ENCODE data around the gene OAT.

Gene OAT

DNA sequence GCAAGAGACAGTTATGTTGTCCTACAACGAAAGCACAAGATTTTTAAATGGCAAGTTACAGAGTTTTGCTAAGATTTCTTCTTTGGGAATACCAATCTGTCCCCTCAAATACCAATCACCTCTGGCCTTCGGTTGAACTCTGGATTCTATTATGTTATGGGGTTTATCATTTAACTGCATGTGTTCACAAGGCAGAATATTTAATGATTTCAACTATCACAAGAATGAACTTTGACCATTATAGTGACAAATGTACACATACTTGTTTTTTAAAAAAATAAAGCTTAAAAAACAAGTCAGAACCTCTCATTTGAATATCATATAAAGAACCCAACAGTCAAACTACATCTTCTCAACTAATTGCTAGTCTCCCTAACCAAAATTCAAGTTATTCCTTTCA, 11.3 kb downstream of the OAT start:
- Mint-ChIP-seq H3K9me3 (no peaks in the 10 kb centered on the region), H3K4me1 (no peaks in the 10 kb centered on the region), H3K27ac (peak overlapping the region in 1 of 3 experiments; percentile 13), H3K36me3 (ENCODE audit: low read depth) (peaks cover 56% of the 10 kb centered on the region), H3K4me3 (no peak overlapping the region), H3K27me3 (ENCODE audit: low read depth) (no peaks in the 10 kb centered on the region)
- no peak for TF ChIP-seq CTCF (IDR thresholded peaks at IDR 0.05; ENCODE audit: unreplicated experiment in 3 of 3)

- no peaks in the 10 kb centered on the region for H3K4me1 Mint-ChIP-seq
- peak overlapping the region in 2 of 3 experiments; percentile 18 to 43 for H3K27ac Mint-ChIP-seq
- peak; percentile 57 to 71 (median 61) for TF ChIP-seq CTCF (IDR thresholded peaks at IDR 0.05; ENCODE audit: unreplicated experiment in 3 of 3)
- peaks cover 58% of the 10 kb centered on the region for H3K36me3 Mint-ChIP-seq (ENCODE audit: low read depth)
- no peak overlapping the region for H3K4me3 Mint-ChIP-seq
- H3K27me3 Mint-ChIP-seq (ENCODE audit: low read depth) = no peaks in the 10 kb centered on the region
- no peaks in the 10 kb centered on the region for H3K9me3 Mint-ChIP-seq
These were observed 15.2 kb downstream of the OAT start for GRCh38 chr10:124403548-124403947.

- Mint-ChIP-seq H3K9me3 (no peaks in the 10 kb centered on the region), H3K4me1 (no peaks in the 10 kb centered on the region), H3K36me3 (ENCODE audit: low read depth) (peaks cover 57% of the 10 kb centered on the region), H3K4me3 (no peak overlapping the region), H3K27me3 (ENCODE audit: low read depth) (no peaks in the 10 kb centered on the region), H3K27ac (no peak overlapping the region)
- no peak for TF ChIP-seq CTCF (IDR thresholded peaks at IDR 0.05; ENCODE audit: unreplicated experiment in 3 of 3)
These were observed 16.4 kb downstream of the OAT start for GRCh38 chr10:124402273-124402672.

DNA sequence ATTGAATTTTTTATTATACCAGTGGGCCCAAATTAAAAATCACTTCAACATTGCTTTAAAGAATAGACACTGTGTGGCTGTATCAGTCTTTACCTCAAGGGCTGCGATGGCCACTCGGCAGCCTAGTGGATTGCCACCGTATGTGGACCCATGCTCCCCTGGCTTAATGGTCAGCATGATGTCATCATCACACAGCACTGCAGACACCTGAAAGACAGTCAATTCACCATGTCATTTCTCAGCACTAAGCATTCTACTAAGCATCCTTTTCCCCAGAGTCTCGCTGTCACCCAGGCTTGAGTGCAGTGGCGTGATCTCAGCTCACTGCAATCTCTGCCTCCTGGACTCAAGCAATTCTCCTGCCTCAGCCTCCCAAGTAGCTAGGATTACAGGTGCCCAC, 17.1 kb downstream of the OAT start:
- H3K4me1 Mint-ChIP-seq = no peaks in the 10 kb centered on the region
- no peak overlapping the region for H3K27ac Mint-ChIP-seq
- peaks cover 55% of the 10 kb centered on the region for H3K36me3 Mint-ChIP-seq (ENCODE audit: low read depth)
- H3K4me3 Mint-ChIP-seq = no peak overlapping the region
- no peaks in the 10 kb centered on the region for H3K27me3 Mint-ChIP-seq (ENCODE audit: low read depth)
- no peaks in the 10 kb centered on the region for H3K9me3 Mint-ChIP-seq
- TF ChIP-seq CTCF (IDR thresholded peaks at IDR 0.05; ENCODE audit: unreplicated experiment in 3 of 3) = no peak

GRCh38 chr10:124394583-124394982, 24.1 kb downstream of the OAT start:
- TF ChIP-seq CTCF (IDR thresholded peaks at IDR 0.05; ENCODE audit: unreplicated experiment in 3 of 3) = no peak
- Mint-ChIP-seq H3K36me3 (ENCODE audit: low read depth) (peaks cover 12% of the 10 kb centered on the region), H3K4me1 (no peaks in the 10 kb centered on the region), H3K9me3 (no peaks in the 10 kb centered on the region), H3K27me3 (ENCODE audit: low read depth) (peaks cover 11% of the 10 kb centered on the region), H3K4me3 (no peak overlapping the region), H3K27ac (no peak overlapping the region)

DNA sequence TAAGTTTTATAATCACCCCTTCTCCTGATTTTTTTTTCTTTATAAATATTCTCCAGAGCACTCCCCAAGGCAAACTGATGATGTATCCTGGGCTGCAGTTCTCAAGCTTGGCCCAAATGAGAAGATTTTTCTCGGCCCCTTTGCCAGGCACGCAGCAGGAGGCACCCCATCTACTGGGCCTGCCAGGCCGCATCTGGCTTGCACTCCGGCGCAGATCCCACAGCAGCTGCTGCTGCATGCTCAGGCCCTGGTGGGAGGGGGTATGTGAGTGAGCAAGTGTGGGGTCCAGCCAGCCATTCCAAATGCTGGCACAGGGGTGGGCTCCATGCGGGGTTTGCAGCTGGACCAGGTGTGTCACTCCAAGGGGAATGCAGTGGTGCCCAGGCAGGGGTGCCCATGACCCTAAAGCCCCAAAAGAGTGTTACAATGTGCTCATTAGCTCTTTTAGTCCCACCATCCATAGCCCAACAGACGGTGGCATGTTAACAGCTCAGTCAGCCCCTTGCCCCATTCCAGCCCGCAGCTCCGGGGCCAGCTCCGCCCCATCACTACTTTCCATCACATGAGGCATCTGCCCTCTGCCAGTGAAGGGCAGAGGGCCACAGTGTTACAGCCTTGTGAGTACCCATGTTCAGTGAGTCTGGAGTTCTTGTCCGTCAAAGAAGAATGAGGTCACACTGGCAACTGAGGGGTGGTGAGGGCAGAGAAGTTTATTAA, 25.9 kb downstream of the OAT start:
- no peak for TF ChIP-seq CTCF (IDR thresholded peaks at IDR 0.05; ENCODE audit: unreplicated experiment in 3 of 3)
- Mint-ChIP-seq H3K9me3 (no peaks in the 10 kb centered on the region), H3K4me1 (no peaks in the 10 kb centered on the region), H3K27ac (no peak overlapping the region), H3K4me3 (no peak overlapping the region), H3K27me3 (ENCODE audit: low read depth) (peaks cover 16% of the 10 kb centered on the region), H3K36me3 (ENCODE audit: low read depth) (peaks cover 8% of the 10 kb centered on the region)

All from nephron (organoid).